DND-41 (cell line): ENCODE data around the gene LGI4.

Experiments used
- ATAC-seq: fragments of 200-7000 bp; cut with Tn5 transposase; 3 replicates; pipeline ENCODE4 v1.9.1; 2021; ENCODE audit warnings: low read depth; ENCODE audit not compliant: insufficient read depth
- DNase-seq: peaks from one replicate; pipeline ENCODE4 v3.0.0-alpha.2; 2020
- H2AFZ ChIP-seq: 2 replicates; pipeline ENCODE4 v1.6.0; 2012; ENCODE audit warnings: low read depth, low read length
- H3K27ac ChIP-seq: 2 replicates; pipeline ENCODE4 v1.5.1; 2012; ENCODE audit warnings: low read length, inconsistent platforms
- H3K27me3 ChIP-seq: fragments of 200-600 bp; sonication (generic); 2 replicates; pipeline ENCODE4 v1.6.0; 2012; ENCODE audit warnings: low read length, mild to moderate bottlenecking, inconsistent platforms; ENCODE audit not compliant: insufficient read depth, poor library complexity
- H3K36me3 ChIP-seq: 2 replicates; pipeline ENCODE4 v1.5.1; 2012; ENCODE audit warnings: low read length, inconsistent platforms; ENCODE audit not compliant: insufficient read depth
- H3K4me1 ChIP-seq: 2 replicates; pipeline ENCODE4 v1.5.1; 2012; ENCODE audit warnings: mild to moderate bottlenecking, low read length; ENCODE audit not compliant: insufficient read depth
- H3K4me2 ChIP-seq: 2 replicates; pipeline ENCODE4 v1.6.0; 2012; ENCODE audit warnings: mild to moderate bottlenecking, moderate library complexity, low read length, inconsistent platforms; ENCODE audit not compliant: insufficient read depth
- H3K4me3 ChIP-seq, 2 experiments: fragments of 200-600 bp in 1 of 2; shearing (Covaris generic) in 1 of 2; 2 replicates each; pipeline ENCODE4 v1.5.1; 2012 to 2016; ENCODE audit warnings: inconsistent platforms in 2 of 2, low read length in 2 of 2, mild to moderate bottlenecking in 2 of 2, low read depth in 1 of 2, moderate library complexity in 1 of 2
- H3K79me2 ChIP-seq: 2 replicates; pipeline ENCODE4 v1.6.0; 2012; ENCODE audit warnings: low read length, inconsistent platforms; ENCODE audit not compliant: insufficient read depth
- H3K9ac ChIP-seq: 2 replicates; pipeline ENCODE4 v1.6.0; 2012; ENCODE audit warnings: low read depth, mild to moderate bottlenecking, inconsistent platforms, low read length, moderate library complexity
- H3K9me3 ChIP-seq: 2 replicates; pipeline ENCODE4 v1.5.1; 2012; ENCODE audit warnings: low read length, moderate library complexity, mild to moderate bottlenecking, inconsistent platforms; ENCODE audit not compliant: insufficient read depth, severe bottlenecking
- H4K20me1 ChIP-seq: 2 replicates; pipeline ENCODE4 v1.6.0; 2012; ENCODE audit warnings: low read length; ENCODE audit not compliant: insufficient read depth
- CTCF ChIP-seq: IDR thresholded peaks from 2 replicates; pipeline ENCODE4 v1.5.1; 2012; ENCODE audit warnings: borderline replicate concordance, low read length, moderate library complexity, mild to moderate bottlenecking; ENCODE audit not compliant: poor library complexity, severe bottlenecking; ENCODE audit errors: extremely low read depth
- EZH2 ChIP-seq: IDR thresholded peaks from 3 replicates; pipeline ENCODE4 v1.6.1; 2012; ENCODE audit warnings: borderline replicate concordance, low read depth, mild to moderate bottlenecking, moderate library complexity, low read length, inconsistent platforms; ENCODE audit not compliant: severe bottlenecking

The LGI4 gene

GRCh38 chr19:35106898-35107541 lies 27.8 kb downstream of the LGI4 start:
- no peak overlapping the region for H3K27ac ChIP-seq
- no peak overlapping the region for H3K4me3 ChIP-seq
- DNase-seq (no peak), ATAC-seq (no peak)
- TF ChIP-seq EZH2, result no peak
- no peak for TF ChIP-seq CTCF
- no peaks in the 10 kb centered on the region for H3K79me2 ChIP-seq
- no peak overlapping the region for H3K9ac ChIP-seq
- no peaks in the 10 kb centered on the region for H3K27me3 ChIP-seq
- H3K9me3 ChIP-seq, result no peaks in the 10 kb centered on the region
- no peaks in the 10 kb centered on the region for H3K36me3 ChIP-seq
- no peaks in the 10 kb centered on the region for H4K20me1 ChIP-seq
- H3K4me1 ChIP-seq, result no peaks in the 10 kb centered on the region
- no peak overlapping the region for H2AFZ ChIP-seq
- H3K4me2 ChIP-seq, result no peak overlapping the region

DNA sequence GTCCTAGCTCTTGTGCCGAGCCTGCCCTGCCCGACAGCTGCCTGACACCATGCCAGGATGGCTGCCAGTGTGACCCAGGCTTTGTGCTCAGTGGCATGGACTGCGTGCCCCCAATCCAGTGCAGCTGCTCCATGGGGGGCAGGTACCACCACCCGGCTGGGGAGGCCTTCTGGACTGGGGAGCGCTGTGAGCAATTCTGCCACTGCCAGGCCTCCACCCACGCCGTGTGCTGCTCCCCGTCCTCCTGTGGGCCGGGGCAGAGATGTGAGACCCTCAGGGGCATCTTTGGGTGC lies 28.6 kb downstream of the LGI4 start:
- no peaks in the 10 kb centered on the region for H3K36me3 ChIP-seq
- no peaks in the 10 kb centered on the region for H3K27me3 ChIP-seq
- TF ChIP-seq EZH2, result no peak
- TF ChIP-seq CTCF, result no peak
- H3K9me3 ChIP-seq, result no peaks in the 10 kb centered on the region
- no peaks in the 10 kb centered on the region for H3K79me2 ChIP-seq
- H3K27ac ChIP-seq, result no peak overlapping the region
- DNase-seq (no peak), ATAC-seq (no peak)
- no peak overlapping the region for H3K4me3 ChIP-seq
- no peak overlapping the region for H3K4me2 ChIP-seq
- no peaks in the 10 kb centered on the region for H4K20me1 ChIP-seq
- no peak overlapping the region for H3K9ac ChIP-seq
- no peak overlapping the region for H2AFZ ChIP-seq
- no peaks in the 10 kb centered on the region for H3K4me1 ChIP-seq

DNA sequence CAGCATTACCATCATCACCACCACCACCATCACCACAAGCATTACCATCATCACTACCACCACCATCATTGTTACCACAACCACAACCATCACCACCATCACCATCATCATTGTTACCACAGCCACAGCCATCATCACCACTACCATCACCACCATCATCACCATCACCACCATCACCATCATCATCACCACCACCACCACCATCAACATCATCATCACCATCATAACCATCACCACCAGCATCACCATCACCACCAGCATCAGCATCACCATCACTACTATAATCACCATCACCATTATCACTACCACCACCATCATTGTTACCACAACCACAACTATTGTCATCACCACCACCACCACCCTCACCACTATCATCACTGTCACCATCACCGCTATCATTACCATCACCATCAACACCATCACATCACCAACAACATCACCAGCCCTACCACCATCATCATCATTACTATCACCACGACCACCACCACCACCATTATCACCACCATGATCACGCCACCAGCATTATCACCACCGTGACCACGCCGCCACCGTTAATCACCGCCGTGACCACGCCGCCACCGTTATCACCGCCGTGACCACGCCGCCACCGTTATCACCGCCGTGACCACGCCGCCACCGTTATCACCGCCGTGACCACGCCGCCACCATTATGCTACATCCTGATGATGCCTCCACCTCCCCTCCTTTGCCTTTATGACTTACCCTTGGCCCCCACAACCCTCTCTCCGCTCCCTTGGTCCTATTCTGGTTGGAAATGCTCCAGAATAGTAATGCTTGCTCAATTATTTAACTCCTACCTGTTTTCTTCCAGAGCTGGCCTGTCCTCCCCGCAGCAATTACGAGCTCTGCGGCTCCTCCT lies 29.2 kb downstream of the LGI4 start:
- Histone ChIP-seq H3K27ac (no peak overlapping the region), H3K9me3 (no peaks in the 10 kb centered on the region), H3K4me2 (no peak overlapping the region), H3K4me3 (no peak overlapping the region), H3K36me3 (no peaks in the 10 kb centered on the region), H4K20me1 (no peaks in the 10 kb centered on the region), H3K27me3 (no peaks in the 10 kb centered on the region), H3K4me1 (no peaks in the 10 kb centered on the region), H3K9ac (no peak overlapping the region), H2AFZ (no peak overlapping the region), H3K79me2 (no peaks in the 10 kb centered on the region)
- DNase-seq (no peak), ATAC-seq (no peak)
- TF ChIP-seq EZH2, result no peak
- TF ChIP-seq CTCF, result no peak
